Measurements from ENCODE around the gene OPA3. TPM values are rescaled to one million over a fixed set of nuclear protein-coding genes. Genes with fewer than 3 reads are reported as not detected.

The OPA3 gene
- total RNA-seq, 1 donor from 2014 or later: 14.4 TPM

DNA sequence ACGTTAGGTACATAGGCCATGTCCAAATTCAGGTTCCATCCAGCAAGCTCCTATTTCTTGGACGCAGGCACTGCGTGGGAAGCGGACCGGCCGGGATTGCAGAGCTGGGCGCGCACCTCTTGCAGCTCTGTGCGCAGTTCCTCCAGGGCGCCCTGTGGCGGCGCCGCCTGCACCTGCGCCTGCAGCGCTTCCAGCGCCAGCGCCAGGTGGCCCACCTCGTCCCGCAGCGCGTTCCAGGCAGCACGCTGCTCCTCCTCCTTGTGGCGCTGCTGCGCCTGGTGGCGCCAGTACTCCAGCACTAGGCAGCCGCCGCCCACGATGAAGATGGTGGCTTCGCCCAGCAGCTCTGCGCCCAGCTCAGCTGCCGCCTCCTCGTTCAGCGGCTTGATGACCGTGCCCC, 31.1 kb downstream of the OPA3 start:
- TF ChIP-seq, protein P1, sequence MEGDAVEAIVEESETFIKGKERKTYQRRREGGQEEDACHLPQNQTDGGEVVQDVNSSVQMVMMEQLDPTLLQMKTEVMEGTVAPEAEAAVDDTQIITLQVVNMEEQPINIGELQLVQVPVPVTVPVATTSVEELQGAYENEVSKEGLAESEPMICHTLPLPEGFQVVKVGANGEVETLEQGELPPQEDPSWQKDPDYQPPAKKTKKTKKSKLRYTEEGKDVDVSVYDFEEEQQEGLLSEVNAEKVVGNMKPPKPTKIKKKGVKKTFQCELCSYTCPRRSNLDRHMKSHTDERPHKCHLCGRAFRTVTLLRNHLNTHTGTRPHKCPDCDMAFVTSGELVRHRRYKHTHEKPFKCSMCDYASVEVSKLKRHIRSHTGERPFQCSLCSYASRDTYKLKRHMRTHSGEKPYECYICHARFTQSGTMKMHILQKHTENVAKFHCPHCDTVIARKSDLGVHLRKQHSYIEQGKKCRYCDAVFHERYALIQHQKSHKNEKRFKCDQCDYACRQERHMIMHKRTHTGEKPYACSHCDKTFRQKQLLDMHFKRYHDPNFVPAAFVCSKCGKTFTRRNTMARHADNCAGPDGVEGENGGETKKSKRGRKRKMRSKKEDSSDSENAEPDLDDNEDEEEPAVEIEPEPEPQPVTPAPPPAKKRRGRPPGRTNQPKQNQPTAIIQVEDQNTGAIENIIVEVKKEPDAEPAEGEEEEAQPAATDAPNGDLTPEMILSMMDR (IDR thresholded peaks at IDR 0.05; ENCODE audit: unreplicated experiment): peak; percentile 62
- peaks cover 2% of the 10 kb centered on the region for H3K36me3 Mint-ChIP-seq (ENCODE audit: insufficient read depth)
- DNase-seq (ENCODE audit: low spot score, unreplicated experiment): peak; percentile 60

DNA sequence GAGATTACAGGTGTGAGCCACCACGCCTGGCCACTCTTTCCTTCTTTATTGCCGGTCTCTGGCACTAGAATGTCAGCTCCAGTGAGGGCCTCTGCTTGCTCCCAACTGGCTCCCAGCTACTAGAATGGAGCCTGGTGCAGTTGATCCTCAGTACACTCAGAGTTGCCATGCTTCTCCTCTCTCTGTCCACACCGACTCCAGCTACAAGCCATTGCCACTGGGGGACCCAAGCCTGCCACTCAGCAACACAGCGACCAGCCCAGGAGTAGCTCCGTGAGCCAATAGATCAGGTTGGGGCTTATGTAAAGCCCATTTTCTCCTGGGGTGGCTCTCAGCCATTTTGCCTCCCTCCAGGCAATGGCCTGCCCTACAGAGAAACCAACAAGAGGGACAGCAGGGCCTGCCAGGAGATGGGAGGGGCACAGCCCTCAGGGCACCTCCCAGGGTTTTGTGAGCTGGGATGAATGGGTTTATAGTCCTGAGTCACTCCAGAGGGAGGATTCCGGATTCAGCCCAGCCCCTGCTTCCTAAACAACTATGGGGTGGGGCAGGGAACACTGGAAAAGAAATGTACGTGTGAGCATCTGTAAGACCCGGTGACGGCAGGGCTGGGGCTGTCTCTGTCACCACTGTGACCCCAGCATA, 36.5 kb downstream of the OPA3 start:
- DNase-seq (ENCODE audit: low spot score, unreplicated experiment): no peak
- Mint-ChIP-seq H3K4me3 (ENCODE audit: low read depth) (no peak overlapping the region), H3K36me3 (ENCODE audit: insufficient read depth) (peaks cover 2% of the 10 kb centered on the region), H3K4me1 (ENCODE audit: low read depth) (no peaks in the 10 kb centered on the region), H3K27me3 (no peaks in the 10 kb centered on the region), H3K27ac (no peak overlapping the region), H3K9me3 (ENCODE audit: low read depth) (no peaks in the 10 kb centered on the region)
- TF ChIP-seq, protein P1 (IDR thresholded peaks at IDR 0.05; ENCODE audit: unreplicated experiment): no peak

More for the DNA sequence above, 31.1 kb downstream of the OPA3 start:
- Mint-ChIP-seq H3K4me3 (ENCODE audit: low read depth) (peak overlapping the region; percentile 59), H3K9me3 (ENCODE audit: low read depth) (no peaks in the 10 kb centered on the region), H3K27me3 (no peaks in the 10 kb centered on the region), H3K27ac (no peak overlapping the region), H3K4me1 (ENCODE audit: low read depth) (no peaks in the 10 kb centered on the region)

DNA sequence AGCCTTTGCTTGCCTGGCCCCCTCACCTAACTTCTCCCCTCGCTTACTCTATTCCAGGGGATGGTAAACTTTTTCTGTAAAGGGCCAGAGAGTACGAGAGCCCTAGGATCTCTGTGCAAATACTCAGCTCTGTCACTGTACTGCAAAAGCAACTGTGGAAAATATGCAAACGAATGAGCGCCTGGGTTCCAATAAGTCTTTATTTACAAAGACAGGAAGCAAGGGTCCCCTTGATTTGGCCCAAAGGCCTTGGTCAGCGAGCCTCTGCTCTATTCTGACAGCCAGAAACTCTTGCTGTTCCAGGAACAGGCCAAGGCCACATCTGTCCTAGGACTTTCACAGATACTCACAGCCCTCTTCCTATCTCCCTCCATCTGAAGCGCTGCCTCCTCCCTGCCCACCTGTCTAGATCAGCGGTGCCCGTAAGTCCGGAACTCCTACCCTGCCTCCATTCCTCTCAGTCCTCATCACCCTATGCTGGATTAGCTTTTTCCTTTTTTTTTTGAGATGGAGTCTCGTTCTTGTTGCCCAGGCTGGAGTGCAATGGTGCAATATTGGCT, 37.3 kb downstream of the OPA3 start:
- peaks cover 2% of the 10 kb centered on the region for H3K36me3 Mint-ChIP-seq (ENCODE audit: insufficient read depth)
- no peaks in the 10 kb centered on the region for H3K9me3 Mint-ChIP-seq (ENCODE audit: low read depth)
- H3K27me3 Mint-ChIP-seq: no peaks in the 10 kb centered on the region
- TF ChIP-seq, protein P1 (IDR thresholded peaks at IDR 0.05; ENCODE audit: unreplicated experiment): no peak
- no peak for DNase-seq (ENCODE audit: low spot score, unreplicated experiment)
- no peak overlapping the region for H3K4me3 Mint-ChIP-seq (ENCODE audit: low read depth)
- no peak overlapping the region for H3K27ac Mint-ChIP-seq
- no peaks in the 10 kb centered on the region for H3K4me1 Mint-ChIP-seq (ENCODE audit: low read depth)

DNA sequence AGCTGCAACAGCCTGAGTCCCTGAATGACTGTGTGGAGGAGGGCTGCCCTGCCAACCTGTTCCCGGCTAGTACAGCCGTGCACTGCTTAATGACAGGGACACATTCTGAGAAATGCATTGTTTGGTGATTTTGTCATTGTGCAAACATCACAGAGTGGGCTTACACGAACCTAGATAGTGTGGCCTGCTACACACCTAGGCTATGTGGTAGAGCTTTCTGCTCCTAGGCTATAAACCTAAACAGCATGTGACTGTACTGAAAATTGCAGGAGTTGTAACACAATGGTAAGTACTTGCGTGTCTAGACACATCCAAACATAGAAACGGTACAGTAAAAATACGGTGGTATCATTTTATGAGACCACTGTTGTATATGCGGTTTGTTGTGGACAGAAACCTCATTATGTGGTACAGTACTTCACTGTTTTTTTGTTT, 42.4 kb downstream of the OPA3 start:
- peaks cover 1% of the 10 kb centered on the region for H3K4me1 Mint-ChIP-seq (ENCODE audit: low read depth)
- TF ChIP-seq, protein P1 (IDR thresholded peaks at IDR 0.05; ENCODE audit: unreplicated experiment): no peak
- H3K36me3 Mint-ChIP-seq (ENCODE audit: insufficient read depth): no peaks in the 10 kb centered on the region
- no peak for DNase-seq (ENCODE audit: low spot score, unreplicated experiment)
- no peaks in the 10 kb centered on the region for H3K27me3 Mint-ChIP-seq
- H3K9me3 Mint-ChIP-seq (ENCODE audit: low read depth): no peaks in the 10 kb centered on the region
- no peak overlapping the region for H3K4me3 Mint-ChIP-seq (ENCODE audit: low read depth)
- H3K27ac Mint-ChIP-seq: no peak overlapping the region

DNA sequence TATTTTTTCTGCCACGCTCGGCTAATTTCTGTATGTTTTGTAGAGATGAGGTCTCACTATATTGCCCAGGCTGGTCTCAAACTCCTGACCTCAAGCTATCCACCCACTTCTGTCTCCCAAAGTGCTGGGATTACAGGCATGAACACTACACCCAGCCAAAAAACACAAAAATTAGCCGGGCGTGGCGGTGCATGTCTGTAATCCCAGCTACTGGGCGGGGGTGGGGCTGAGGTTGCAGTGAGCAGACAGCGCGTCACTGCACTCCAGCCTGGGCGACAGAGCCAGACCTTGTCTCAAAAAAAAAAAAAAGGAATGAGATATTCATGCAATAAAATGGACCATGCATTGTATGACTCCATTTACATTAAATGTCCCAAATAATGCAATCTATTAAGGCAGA, 45.1 kb downstream of the OPA3 start:
- Mint-ChIP-seq H3K4me3 (ENCODE audit: low read depth) (no peak overlapping the region), H3K27ac (no peak overlapping the region), H3K4me1 (ENCODE audit: low read depth) (peaks cover 1% of the 10 kb centered on the region), H3K36me3 (ENCODE audit: insufficient read depth) (peaks cover 3% of the 10 kb centered on the region), H3K27me3 (no peaks in the 10 kb centered on the region), H3K9me3 (ENCODE audit: low read depth) (no peaks in the 10 kb centered on the region)
- TF ChIP-seq, protein P1 (IDR thresholded peaks at IDR 0.05; ENCODE audit: unreplicated experiment): no peak
- DNase-seq (ENCODE audit: low spot score, unreplicated experiment): no peak
